Measurements from ENCODE around the gene MAS1.

The MAS1 gene

DNA sequence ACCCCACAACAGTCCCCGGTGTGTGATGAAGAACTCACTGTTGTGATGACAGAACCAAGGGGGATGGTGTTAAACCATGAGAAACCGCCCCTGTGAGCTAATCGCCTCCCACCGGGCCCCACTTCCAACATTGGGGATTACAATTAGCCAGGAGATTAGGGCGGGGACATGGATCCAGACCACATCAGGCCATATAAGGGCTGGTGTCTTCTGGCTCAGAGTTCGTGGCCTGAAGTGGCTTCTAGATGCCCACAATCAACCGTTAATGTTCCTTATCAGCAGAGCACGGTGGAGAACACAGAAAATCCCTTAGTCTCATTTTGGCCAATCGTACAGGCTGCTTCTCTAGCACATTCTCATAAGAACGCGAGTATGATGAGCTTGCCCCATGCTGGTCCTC, 10.9 kb upstream of the MAS1 start:
- DNase-seq (ENCODE audit: low read depth in 3 of 3, low spot score in 1 of 3), result no peak

DNA sequence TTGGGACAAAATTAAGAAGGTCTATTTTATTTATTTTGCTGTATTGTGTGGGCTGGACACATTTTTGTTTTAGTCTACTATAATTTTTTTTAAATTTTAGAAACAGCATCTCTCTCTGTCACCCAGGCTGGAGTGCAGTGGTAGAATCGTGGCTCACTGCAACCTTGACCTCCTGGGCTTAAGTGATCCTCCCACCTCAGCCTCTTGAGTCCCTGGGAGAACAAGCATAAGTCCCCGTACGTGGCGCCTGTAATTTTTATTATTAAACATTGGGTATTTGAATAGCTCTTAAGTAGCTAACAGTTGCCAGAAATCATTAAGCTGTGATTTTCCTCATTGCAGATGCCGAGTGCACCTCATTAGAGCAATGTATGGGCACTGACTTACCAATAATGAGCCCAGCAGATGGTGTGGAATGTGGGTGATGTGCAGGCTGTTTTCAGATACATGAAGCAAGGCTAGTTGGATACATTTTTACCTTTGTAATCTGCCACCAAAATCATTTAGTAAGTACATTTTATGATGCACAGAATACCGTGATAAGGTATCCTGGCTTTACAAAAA, 10.3 kb upstream of the MAS1 start:
- DNase-seq (ENCODE audit: low read depth in 3 of 3, low spot score in 1 of 3), result no peak

DNA sequence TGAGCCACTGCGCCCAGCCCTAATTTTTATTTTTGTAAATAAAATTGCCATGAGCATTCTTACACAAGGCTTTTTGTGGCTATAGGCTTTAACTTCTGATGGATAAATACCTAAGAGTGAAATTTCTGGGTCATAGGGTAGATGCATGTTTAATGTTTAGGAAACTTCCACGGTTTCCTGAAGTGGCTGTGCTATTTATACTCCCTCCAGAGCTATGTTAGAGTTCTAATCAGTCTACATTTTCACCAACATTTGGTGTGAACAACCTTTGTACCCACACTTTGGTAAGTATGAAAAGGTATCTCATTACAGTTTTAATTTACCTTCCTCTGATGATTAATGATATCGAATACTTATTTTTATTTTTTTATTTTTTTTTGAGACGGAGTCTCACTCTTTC, 6.1 kb upstream of the MAS1 start:
- no peak for DNase-seq (ENCODE audit: low read depth in 3 of 3, low spot score in 1 of 3)

DNA sequence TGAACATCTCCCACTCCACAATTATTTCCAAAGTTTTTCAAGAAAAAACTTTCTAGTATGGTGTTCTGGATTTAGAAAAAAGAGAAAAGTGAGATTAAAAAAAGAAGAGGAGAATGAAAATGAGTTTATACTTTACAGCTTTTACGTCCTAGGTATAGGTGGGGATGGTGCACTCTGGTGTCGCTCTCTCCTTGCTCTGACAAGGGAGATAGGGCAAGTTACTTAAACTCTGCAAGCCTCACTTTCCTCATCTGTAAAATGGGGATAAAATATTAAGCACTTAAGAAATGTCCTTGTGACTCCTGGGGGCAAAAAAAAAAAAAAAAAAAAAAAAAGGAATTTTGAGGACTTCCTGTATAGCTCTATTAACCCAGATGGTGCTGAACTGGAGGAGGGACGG, 4.5 kb upstream of the MAS1 start:
- no peak for DNase-seq (ENCODE audit: low read depth in 3 of 3, low spot score in 1 of 3)

DNA sequence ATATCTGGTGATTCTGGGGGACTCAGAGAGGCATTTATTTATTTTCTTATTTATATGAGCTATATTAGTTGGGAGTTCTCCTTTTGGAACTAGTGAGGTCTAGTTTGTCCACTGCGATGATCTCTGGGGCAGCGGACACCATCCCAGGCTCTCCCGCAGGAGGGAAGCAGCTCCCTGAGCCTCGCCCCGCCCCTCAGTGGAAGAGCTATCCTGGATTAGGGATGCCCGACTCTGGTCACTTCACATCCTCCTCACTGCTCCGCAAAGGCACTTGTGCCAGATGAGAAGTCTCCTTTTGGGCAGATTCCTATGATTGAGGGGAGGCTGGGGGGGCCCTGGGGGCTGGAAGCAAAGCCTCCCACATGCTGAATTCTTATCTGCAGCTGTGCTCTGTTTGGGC, 3.6 kb upstream of the MAS1 start:
- DNase-seq (ENCODE audit: low read depth in 3 of 3, low spot score in 1 of 3), result no peak

DNA sequence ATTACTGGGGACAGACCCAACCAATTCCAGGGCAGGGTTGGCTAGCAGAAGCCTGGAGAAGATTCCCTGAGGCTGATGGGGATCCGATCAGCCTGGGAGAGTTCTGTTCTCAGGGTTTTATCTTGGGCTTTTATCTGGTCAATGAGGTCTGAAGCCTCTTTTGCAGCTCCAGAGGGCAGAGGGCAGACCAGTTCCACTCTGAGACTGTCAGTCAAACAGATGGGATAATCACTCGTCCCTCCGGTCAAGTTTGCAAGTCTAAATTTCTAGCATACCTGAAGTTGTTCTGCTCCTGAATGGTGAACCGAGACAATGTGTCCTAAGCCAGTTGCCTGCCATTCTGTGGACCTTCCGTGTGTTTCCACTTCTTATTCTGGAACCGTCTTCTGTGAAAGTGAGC, 3.0 kb upstream of the MAS1 start:
- no peak for DNase-seq (ENCODE audit: low read depth in 3 of 3, low spot score in 1 of 3)

DNA sequence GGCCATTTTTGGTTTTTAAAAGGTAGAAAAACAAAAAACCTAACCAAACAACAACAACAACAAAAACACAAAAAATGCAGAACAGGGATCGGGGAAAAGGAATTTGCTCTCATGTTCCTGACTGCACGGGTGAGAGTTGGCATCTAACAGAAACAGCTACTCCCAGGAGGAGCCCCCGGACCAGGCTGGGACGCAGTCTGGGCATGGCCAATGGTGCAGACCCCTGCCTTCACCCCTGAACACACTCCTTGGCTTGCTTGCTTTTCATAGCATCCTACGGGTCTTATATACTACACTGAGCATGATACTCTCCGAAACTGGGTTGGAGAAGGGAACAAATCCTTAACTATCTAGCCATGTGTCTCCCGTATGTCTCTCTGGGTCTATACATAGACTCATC, 587 bp upstream of the MAS1 start:
- no peak for DNase-seq (ENCODE audit: low read depth in 3 of 3, low spot score in 1 of 3)

DNA sequence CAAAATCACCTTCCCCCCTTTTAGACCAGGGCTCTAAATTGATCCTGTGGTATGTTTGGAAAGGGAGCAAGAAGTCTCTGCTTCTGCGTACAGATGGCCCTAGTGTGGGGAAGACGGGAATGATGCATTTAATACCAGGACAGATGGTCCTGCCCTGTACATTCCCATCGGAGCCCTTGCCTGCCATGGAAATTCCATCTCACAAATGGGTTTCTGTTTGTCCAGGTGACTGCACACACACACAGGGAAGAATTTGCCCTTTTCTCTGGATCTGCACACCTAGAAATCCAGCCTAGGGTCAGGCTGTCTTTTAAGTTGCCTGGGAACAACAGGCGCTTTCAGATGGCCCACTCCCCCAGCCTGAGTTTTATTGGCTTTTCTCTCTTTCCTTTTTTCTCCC, 1.3 kb downstream of the MAS1 start:
- DNase-seq (ENCODE audit: low read depth in 3 of 3, low spot score in 1 of 3), result no peak

DNA sequence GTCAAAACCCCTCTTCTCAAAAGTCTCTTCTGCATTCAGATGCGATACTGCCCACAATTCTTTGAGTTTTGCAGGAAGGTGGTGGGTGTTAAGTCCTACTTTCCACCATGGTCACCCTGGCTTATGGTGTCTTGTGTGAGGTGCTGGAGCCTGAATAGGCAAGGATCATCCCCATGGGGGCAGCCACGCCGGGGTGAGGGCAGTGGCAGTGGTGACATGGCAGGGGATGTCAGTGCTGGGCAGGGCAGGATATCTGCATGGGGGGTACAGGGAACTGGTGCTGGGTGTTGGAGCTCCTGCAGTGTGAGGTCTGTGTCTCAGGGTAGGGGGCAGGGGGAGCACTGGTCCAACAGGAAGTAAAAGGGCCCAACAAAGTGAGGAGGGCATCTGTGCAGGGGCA, 2.3 kb downstream of the MAS1 start:
- no peak for DNase-seq (ENCODE audit: low read depth in 3 of 3, low spot score in 1 of 3)

DNA sequence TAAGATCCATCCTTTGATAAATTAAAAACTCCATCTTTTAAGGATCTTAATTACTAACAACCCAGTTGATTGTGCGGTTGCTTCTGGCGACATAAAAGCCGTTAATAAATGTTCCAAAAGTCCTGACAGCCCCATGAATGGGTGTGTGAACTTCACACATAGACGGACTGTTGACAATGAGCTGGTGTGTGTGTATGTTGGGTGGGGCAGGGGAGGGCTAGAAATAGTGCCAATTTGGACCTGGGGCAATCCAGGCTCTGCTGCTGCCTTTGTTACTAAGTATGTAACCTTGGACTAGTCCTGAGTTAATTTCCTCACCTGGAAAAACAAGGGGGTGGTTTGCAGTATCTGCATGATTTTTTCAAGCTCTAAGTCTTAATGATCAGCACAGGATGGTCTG, 4.2 kb downstream of the MAS1 start:
- no peak for DNase-seq (ENCODE audit: low read depth in 3 of 3, low spot score in 1 of 3)

DNA sequence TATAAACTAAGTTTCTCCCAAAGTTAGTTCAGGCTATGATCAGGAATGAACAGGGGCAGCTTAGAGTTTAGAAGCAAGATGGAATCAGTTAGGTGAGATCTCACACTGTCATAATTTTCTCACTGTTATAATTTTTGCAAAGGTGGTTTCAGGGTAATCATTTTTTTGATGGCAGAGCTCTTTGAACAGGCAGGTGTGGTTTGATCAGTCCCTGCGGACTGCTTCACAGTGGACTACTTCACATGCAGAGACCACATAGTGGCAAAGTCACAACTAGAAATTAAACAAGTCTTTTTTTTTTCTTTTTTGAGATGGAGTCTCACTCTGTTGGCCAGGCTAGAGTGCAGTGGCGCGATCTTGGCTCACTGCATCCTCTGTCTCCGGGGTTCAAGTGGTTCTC, 6.8 kb downstream of the MAS1 start:
- DNase-seq (ENCODE audit: low read depth in 3 of 3, low spot score in 1 of 3), result no peak

DNA sequence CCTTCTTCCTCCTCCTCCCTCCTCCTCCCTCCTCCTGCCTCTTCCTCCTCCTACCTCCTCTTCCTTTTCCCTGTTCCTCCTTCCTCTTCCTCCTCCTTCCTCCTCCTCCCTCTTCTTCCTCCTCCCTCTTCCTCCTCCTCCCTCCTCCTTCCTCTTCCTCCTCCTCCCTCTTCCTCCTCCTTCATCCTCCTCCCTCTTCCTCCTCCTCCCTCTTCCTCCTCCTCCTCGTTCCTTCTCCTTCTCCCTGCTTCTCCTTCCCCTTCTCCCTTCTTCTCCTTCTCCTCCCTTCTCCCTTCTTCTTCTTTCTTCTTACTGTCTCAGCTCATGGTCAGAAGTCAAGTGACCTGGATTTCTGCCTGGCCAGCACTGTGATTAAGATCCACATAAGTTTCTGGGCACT, 7.7 kb downstream of the MAS1 start:
- DNase-seq (ENCODE audit: low read depth in 3 of 3, low spot score in 1 of 3), result no peak

DNA sequence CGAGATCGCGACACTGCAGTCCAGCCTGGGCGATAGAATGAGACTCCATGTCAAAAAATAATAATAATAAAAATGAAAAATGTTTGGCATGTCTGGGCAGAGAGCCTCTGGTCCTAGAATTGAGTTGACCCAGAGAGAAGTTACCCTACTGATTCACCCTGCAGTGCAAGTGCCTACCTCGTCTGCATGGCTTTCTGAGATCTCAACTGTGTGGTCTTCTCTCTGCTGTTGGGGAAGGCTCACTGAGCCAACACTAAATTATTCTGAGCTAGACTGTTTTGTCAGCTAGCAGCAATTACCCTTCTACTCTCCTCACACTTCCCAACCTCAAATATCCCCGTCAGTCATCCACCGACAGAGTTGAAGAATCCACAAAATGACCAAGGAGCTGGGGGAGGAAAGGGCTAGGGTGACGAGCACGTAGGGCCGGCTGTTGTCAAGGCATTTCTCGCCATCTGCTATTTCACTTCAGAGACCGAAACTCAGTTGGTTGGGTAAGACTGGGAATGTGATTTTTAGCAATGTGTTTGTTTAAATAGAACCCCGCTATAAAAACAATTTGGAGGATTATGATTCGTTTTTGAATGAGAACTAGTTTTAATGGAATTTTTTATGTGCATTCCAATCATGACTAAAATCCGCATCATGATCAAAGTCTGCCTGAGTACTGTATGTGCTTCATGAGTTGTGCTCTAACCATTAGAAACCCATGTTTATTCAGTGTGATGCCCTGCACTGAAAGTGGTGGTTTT, 9.4 kb downstream of the MAS1 start:
- no peak for DNase-seq (ENCODE audit: low read depth in 3 of 3, low spot score in 1 of 3)

DNA sequence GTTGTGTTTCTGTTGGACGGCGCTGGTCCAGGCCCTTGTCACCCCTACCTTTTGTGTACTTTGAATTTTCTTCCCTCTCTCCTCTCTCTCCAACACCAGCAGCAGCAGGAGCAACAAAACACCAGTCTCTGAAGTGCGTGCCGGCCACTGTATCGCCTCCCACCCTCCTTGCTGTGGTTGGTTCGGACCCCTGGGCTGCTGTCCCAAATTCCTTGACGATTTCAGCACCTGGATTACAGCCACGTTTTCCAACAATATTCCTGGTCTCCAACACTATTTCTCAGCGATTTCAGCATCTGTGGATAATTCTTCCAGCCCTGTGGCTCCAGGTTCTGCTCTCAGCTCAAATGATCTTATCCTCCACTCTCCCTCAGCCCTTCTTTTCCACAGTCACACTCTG, 11.8 kb downstream of the MAS1 start:
- DNase-seq (ENCODE audit: low read depth in 3 of 3, low spot score in 1 of 3), result no peak

DNA sequence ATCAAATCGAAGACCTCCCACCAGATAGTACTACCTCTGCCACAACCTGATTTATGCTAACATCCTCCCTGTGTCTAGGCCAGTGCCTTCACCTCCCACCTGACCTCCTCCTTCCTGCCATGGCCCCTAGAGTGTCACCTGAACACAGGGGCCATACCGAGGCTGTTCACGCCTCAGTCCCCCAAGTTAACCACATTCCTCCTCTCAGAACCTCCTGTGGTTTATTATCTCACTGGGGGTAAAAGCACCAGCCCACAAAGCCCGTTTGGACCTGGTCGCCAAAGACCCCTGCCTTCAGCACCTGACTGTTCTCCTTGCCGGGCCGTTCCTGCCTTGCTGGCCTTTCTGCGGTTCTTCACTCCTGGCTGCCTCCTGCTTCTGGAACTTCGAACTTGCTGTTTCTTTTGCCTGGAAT, 13.7 kb downstream of the MAS1 start:
- DNase-seq (ENCODE audit: low read depth in 3 of 3, low spot score in 1 of 3), result no peak

DNA sequence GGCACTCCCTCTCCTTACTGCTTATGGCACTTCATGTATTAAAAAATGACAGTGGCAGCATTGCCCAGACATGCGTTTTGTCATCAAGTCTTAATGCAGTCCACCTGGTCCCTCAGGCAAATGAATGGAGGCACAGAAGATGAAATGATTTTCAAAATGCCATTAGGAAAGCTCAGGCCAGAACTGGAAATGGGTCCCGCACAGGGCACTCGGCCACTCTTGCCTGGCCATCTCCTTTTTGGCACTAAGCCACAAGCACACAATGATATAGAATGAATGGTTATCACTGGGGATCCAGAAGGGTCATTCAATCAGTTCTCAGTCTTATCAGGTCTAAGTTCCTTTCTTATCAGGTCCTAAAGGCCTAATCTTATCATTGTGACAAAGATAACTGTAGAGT, 15.6 kb downstream of the MAS1 start:
- no peak for DNase-seq (ENCODE audit: low read depth in 3 of 3, low spot score in 1 of 3)

DNA sequence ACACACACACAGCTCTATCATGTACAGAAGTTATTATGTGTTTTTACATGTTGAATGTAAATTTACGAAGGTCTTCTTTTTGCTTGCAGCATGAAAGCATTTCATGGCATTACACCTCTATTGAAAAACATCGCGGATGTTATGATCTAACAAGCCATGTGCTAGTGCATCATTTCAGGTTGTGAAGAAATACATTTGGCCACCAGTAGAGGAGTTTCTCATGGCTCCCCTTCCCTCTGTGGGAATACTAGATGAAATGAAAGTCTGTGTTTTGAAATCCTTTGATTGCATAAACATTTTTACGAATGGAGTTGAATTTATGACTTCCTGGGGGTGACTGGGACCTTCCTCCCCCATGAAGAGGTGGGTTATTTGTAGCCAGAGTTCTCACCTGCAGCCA, 17.7 kb downstream of the MAS1 start:
- no peak for DNase-seq (ENCODE audit: low read depth in 3 of 3, low spot score in 1 of 3)

DNA sequence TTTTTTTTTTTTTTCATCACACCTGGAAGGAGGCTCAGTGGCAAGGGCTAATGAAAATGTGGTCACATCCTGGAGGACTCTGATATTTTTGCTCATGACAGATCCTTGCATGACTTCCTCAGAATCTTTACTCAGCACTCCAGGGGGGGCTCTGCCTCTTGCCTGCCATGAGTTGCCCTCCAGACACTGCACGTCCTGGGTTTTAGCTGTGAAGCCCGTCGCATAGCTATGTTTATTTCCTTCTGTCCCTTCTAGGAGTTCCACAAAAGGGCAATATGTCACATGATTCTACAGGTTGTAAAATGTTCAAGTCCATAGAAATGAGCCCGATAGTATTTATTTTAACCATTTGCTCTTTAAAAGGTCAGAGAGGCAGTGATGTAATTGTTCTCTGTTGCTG, 18.2 kb downstream of the MAS1 start:
- DNase-seq (ENCODE audit: low read depth in 3 of 3, low spot score in 1 of 3), result no peak

DNA sequence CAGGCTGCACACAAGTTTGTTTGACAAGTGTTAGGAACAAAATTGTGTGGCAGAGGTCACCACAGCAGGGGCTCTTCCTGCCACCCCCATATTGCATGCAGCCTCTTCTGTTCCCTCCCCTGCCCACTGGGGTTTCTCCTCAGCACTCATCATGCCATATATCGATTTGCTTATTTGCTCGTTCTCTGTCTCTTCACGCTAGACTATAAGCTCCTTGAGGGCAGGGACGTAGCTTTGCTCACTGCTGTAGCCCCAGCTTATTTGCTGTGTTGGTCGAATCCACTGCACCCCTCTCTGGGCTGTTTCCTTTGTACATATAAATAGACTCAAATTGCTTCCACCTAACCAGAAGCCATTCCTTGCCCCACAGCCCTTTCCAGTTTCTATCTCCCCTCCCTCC, 19.6 kb downstream of the MAS1 start:
- no peak for DNase-seq (ENCODE audit: low read depth in 3 of 3, low spot score in 1 of 3)

DNA sequence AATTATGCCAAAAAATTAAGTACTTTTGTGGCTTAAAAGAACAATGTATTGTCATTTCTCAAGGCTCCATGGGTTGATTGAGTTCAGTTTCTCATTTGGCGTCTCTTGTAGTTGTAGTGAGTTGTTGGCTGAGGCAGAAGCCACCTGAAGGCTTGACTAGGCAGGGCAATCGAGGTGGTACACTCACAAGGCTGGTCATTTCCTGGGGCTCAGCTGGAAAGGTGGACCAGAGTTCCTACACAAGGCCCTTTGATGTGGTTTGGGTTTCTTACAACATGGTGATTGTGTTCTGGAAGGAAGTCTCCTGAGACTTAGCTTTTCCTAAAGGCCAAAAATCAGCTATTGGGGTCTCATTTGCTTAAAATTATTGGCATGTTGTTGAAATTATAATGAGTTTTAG, 22.6 kb downstream of the MAS1 start:
- DNase-seq (ENCODE audit: low read depth in 3 of 3, low spot score in 1 of 3), result no peak

DNA sequence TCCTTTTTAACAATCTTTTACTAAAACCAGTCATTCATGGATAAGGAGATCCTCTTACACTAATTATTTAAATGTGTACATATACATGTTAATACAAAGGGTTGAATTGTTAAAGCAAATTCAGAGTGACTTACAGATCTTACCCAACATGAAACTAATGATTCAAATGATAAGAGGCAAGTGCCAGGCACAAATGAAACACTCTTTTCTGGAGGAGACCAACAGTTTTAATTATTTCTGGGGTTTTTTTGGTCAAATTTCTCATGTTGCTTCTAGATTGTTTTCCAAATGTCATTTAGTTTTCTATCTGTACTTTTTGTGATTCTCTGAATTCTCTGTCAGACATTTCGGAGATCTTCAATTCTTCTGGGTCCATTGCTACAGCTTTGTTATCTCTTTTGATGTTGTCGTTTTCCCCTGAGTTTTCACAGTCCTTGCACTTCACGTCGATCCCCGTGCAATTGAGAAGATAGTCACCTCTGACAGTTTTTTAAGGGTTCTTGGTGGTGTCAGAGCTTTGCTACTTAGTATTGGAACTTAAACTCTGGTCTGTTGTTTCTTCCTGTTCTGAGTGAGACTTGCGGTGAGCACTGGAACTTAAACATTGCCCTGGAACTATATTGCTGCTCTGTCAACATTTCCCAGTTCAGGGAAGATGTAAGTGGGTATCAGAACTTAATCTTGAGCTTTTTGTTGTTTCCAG, 23.2 kb downstream of the MAS1 start:
- no peak for DNase-seq (ENCODE audit: low read depth in 3 of 3, low spot score in 1 of 3)

DNA sequence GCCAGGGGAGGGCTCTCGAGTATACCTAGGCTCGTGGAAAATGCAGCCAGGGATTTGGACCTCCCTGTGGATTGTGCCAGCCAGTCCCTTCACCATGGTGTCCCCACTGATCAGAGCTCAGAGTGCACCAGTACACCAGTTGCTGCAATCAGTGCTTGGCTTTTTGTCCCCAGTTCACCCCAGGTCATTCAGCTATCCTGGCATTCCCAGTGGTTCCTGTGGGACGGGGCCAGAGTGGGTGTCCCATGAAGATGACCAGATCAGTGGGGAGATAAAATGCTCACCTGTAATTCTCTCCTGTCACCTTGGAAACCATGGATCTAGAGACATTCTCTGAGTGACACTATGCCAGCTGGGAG, 23.8 kb downstream of the MAS1 start:
- no peak for DNase-seq (ENCODE audit: low read depth in 3 of 3, low spot score in 1 of 3)

DNA sequence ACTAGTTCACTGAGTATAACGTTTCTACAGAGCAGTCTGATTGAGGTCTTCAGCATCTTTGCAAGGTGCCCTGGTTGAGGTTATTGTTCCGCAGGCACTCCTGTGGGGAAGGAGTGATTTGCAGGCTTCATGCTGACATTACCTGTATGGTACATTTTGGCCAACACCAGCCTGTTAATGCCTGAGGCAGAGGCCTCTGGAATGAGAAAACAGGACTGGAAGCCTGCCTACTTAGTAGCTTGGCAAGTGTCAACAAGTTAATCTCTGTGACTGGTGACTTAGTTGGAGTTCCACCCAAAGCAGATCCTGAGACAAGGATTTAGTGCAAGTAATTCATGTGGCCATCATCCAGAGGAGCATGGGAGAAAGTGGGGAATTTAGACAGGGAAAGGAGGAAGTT, 24.6 kb downstream of the MAS1 start:
- DNase-seq (ENCODE audit: low read depth in 3 of 3, low spot score in 1 of 3), result no peak

All from stimulated activated CD4-positive, alpha-beta T cell treated with anti-CD3 and anti-CD28 coated beads, TNF-alpha, amount 100 ng/mL, for 1 hour (primary cell).